ENCODE measurements around the gene ZNF646.
A peak's percentile ranks its signal among the peaks of the same experiment; 100 is the strongest.

ZNF646 gene, protein sequence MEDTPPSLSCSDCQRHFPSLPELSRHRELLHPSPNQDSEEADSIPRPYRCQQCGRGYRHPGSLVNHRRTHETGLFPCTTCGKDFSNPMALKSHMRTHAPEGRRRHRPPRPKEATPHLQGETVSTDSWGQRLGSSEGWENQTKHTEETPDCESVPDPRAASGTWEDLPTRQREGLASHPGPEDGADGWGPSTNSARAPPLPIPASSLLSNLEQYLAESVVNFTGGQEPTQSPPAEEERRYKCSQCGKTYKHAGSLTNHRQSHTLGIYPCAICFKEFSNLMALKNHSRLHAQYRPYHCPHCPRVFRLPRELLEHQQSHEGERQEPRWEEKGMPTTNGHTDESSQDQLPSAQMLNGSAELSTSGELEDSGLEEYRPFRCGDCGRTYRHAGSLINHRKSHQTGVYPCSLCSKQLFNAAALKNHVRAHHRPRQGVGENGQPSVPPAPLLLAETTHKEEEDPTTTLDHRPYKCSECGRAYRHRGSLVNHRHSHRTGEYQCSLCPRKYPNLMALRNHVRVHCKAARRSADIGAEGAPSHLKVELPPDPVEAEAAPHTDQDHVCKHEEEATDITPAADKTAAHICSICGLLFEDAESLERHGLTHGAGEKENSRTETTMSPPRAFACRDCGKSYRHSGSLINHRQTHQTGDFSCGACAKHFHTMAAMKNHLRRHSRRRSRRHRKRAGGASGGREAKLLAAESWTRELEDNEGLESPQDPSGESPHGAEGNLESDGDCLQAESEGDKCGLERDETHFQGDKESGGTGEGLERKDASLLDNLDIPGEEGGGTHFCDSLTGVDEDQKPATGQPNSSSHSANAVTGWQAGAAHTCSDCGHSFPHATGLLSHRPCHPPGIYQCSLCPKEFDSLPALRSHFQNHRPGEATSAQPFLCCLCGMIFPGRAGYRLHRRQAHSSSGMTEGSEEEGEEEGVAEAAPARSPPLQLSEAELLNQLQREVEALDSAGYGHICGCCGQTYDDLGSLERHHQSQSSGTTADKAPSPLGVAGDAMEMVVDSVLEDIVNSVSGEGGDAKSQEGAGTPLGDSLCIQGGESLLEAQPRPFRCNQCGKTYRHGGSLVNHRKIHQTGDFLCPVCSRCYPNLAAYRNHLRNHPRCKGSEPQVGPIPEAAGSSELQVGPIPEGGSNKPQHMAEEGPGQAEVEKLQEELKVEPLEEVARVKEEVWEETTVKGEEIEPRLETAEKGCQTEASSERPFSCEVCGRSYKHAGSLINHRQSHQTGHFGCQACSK (N-terminal part only)

DNA sequence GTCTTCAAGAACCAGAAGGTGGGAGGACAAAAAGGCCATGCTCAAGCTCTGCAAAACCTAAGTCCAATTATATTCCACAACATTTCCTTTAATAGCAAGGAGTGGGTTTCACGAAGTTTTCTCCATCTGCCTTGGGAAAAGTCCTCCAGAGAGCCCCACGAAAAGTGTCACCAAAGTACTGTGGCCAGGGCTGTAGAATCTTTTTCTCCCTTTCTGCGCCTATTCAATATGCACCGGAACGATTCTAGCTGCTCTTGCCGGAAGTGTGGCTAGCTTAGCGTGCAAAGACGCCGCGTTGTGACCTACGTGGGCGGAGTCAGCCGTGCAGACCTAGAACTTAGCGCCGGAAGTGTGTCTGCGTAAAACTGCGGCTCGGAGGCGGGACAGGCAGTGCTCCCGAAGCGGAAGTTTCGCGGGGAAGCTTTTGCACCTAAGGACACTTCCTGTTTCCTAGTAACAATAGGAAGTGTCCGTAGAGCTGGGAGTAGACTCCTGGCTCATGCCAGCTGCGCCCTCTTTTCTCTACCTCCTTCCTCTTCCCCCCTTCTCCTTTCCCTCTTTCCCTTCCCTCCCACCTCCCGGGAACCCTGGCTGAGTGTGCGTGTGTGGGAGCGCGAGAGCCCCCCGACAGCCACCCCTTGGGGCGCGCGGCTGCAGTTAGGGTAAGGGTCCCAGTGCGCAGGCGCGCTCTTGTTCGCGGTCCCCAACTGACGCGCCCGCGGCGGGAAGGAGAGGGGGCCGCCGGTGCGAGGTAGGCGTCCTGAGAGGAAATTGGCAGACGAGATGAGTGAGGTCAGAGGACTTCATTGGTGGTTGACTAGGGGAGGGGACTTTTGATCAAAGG is at the start of gene ZNF646, which contains the start of gene ZNF668:
ZNF646 (plus strand) TSS at position 453 of the 844 bp plus-strand sequence. CDS start 1,903 bp downstream, outside the sequence.
ZNF668 (minus strand) TSS at position 271 of the 844 bp plus-strand sequence. CDS start 9,781 bp downstream, outside the sequence.
- peak within 1 kb of the TSS; percentile 91 for H3K27ac ChIP-seq
- no peak for TF ChIP-seq ZFX (IDR thresholded peaks at IDR 0.05)
- TF ChIP-seq, protein P1, sequence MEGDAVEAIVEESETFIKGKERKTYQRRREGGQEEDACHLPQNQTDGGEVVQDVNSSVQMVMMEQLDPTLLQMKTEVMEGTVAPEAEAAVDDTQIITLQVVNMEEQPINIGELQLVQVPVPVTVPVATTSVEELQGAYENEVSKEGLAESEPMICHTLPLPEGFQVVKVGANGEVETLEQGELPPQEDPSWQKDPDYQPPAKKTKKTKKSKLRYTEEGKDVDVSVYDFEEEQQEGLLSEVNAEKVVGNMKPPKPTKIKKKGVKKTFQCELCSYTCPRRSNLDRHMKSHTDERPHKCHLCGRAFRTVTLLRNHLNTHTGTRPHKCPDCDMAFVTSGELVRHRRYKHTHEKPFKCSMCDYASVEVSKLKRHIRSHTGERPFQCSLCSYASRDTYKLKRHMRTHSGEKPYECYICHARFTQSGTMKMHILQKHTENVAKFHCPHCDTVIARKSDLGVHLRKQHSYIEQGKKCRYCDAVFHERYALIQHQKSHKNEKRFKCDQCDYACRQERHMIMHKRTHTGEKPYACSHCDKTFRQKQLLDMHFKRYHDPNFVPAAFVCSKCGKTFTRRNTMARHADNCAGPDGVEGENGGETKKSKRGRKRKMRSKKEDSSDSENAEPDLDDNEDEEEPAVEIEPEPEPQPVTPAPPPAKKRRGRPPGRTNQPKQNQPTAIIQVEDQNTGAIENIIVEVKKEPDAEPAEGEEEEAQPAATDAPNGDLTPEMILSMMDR (conservative IDR thresholded peaks at IDR 0.05), result no peak

DNA sequence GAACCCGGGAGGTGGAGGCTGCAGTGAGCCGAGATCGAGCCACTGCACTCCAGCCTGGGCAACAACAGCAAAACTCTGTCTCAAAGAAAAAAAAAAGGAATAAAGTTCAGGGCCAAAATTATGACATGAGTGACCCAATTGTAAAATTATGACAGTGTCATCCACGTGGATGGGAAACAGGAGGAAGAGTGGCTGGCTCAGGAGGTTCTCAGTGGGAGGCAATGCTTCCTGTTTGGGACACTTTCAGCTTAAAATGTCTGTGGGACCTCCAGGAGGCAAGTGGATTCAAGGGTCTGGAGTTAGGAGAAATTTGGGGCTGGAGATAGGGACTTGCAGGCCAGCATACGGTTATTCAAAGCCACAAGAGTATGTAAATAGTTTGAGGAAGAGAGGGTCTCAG is 48.9 kb upstream of the ZNF646 start:
- no peak for TF ChIP-seq ZFX (IDR thresholded peaks at IDR 0.05)
- TF ChIP-seq, protein P1 (conservative IDR thresholded peaks at IDR 0.05), result no peak
- H3K27ac ChIP-seq, result no peak overlapping the region

DNA sequence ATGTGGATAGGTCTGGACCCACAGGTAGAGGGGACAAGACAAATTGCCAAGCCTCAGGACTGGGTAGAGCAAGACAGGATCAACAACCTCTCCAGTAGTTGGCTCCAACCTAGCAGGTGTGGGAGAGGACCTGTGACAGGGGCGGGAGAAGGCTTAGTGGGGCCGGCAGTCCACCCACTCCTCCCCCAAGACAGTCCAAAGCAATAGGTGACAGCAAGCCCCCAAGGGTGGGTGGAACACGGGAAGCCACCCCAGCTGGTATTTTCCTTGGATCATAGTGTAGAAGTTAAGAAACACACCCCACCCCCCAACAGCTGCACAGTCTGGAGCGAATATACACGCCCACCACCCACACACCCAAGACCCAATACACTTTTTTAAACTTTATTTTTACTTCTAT is 45.0 kb upstream of the ZNF646 start:
- H3K27ac ChIP-seq, result no peak overlapping the region
- TF ChIP-seq, protein P1 (conservative IDR thresholded peaks at IDR 0.05), result no peak
- no peak for TF ChIP-seq ZFX (IDR thresholded peaks at IDR 0.05)

DNA sequence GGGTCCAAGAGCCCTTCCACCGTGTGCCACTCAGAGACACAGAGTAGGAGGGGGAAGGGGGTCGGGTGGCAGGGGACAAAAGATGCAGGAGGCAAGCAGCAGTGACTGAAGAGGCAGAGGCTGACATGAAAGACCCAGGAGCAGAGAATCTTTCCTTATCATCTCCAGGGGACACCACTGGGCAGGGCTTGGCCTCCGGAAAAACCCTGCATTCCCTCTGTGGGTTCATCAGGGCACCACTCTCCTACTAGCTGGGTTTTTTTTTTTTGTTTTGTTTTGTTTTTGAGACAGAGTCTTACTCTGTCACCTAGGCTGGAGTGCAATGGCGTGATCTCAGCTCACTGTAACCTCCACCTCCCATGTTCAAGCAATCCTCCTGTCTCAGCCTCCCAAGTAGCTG is 42.9 kb upstream of the ZNF646 start:
- TF ChIP-seq, protein P1 (conservative IDR thresholded peaks at IDR 0.05), result no peak
- no peak for TF ChIP-seq ZFX (IDR thresholded peaks at IDR 0.05)
- H3K27ac ChIP-seq, result no peak overlapping the region

DNA sequence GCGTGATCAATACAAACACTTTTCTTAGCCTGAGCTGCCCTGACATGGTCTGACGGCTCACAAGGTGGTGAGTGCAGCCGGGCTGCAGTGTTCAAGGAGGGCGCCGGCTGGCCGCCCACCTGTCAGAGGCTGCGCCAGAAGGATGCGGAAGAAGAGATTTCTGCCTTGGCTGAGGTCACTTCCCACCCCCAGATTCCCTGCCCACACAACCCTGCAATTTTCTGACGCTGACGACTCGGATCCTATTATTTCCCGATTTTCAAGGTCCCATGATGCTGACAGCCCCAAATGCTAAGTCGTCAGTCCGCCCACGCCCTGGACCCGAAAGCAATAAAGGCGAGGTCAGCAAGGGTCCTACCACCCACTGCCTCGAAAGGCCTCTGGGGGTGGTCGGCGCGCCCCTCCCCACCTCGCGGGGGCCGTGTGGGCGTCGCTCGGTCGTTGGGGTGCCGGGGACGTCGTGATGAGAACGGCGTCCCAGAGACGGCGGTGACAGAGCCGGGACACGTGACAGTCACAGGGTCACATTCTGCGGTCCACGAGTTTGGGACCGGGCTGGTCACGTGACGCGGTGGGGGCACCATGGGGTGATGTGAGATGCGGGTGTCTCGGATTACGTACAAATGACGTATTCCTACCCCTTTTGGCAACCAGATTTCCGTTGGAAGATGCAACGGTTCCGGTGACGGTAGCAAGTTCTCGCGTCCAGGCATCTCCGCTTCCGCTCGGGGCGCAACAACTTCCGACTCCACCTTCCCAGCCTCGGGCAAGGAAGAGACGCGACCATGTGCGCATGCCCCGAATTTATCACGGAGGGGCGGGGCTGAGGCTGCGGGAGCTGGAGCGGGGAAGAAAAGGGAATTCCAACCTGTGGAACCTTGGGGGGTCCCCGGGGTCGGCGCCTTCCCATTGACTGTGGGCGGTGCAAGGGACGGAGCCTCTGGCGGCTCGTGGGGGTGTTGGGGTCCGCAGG is 41.2 kb upstream of the ZNF646 start, which contains the start of gene STX4:
STX4 (plus strand) TSS at position 823 of the 973 bp plus-strand sequence. CDS start 248 bp downstream, outside the sequence.
- H3K27ac ChIP-seq, result peak within 1 kb of the TSS; percentile 83
- no peak for TF ChIP-seq ZFX (IDR thresholded peaks at IDR 0.05)
- TF ChIP-seq, protein P1 (conservative IDR thresholded peaks at IDR 0.05), result no peak
